Measurements from ENCODE around the gene FBXW8.

The FBXW8 gene

DNA sequence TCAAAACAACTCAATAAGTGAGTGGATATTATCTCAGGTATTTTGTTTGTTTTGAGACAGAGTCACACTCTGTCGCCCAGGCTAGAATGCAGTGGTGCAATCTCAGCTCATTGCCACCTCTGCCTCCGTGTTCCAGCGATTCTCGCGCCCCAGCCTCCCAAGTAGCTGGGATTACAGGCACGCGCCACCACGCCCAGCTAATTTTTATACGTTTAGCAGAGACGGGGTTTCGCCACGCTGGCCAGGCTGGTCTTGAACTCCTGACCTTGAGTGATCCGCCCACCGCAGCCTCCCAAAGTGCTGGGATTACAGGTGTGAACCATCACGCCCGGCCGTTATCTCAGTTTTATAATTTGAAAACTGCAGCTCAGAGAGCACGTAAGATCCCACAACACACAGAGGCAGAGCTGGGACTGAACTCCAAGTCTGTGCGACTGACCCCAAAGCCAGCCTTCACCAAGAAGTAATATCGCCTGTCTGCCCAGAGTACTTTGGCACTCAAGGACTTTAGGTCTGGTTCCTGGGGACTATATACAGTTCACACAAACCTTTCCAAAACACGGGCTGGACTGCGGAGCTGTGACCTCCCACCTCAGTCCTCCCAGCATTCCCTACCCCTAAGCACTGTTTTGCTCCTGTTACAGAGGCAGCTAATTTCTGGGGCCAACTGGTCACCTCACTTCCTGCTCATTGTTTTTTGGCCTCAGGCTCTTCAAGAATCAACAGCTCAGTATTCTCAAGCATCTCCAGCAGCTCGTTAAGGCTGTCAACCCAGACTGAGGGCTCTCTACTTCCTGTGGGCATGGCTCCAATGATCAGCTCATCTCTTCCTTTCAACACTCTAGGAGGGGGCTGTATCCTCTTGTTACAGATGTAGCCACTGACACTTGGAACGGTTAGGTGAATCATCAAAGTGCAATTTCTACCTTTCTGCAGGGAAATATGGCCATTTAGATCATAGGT lies 165.9 kb downstream of the FBXW8 start:
- Histone ChIP-seq H3K27ac (no peak overlapping the region), H3K4me3 (no peak overlapping the region), H3K9me3 (ENCODE audit: low read depth, low read length) (no peaks in the 10 kb centered on the region), H3K36me3 (ENCODE audit: insufficient read depth, low read length) (no peaks in the 10 kb centered on the region), H3K9ac (ENCODE audit: insufficient read length) (no peak overlapping the region)
- no peak for DNase-seq (ENCODE audit: low read depth, low spot score)
- TF ChIP-seq FOXP2 (optimal IDR thresholded peaks at IDR 0.05; ENCODE audit: control extremely low read depth, extremely low read length, insufficient read depth) (no peak), EZH2 (IDR thresholded peaks at IDR 0.05) (no peak), POLR2AphosphoS5 (IDR thresholded peaks at IDR 0.05; ENCODE audit: borderline replicate concordance, low read depth, low read length) (no peak)

DNA sequence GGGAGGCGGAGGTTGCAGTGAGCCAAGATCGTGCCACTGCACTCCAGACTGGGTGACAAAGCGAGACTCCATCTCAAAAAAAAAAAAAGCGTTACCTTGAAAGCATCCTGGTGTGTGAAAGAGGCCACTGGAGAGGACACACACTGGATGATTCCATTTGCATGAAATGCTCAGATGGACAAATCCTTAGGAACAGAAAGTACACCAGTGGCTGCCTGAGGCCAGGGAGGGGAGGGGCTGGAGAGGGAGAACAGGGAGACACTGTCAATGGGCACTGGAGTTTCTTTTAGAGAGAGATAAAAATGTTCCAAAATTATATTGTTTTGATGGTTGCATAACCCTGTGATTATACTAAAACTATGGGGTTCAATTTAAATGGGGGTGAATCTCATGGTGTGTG lies 168.7 kb downstream of the FBXW8 start:
- no peak overlapping the region for H3K4me3 ChIP-seq
- no peak for DNase-seq (ENCODE audit: low read depth, low spot score)
- TF ChIP-seq POLR2AphosphoS5 (IDR thresholded peaks at IDR 0.05; ENCODE audit: borderline replicate concordance, low read depth, low read length) (no peak), FOXP2 (optimal IDR thresholded peaks at IDR 0.05; ENCODE audit: control extremely low read depth, extremely low read length, insufficient read depth) (no peak)
- no peaks in the 10 kb centered on the region for H3K36me3 ChIP-seq (ENCODE audit: insufficient read depth, low read length)
- no peaks in the 10 kb centered on the region for H3K9me3 ChIP-seq (ENCODE audit: low read depth, low read length)
- H3K27ac ChIP-seq: no peak overlapping the region
- H3K9ac ChIP-seq (ENCODE audit: insufficient read length): no peak overlapping the region

DNA sequence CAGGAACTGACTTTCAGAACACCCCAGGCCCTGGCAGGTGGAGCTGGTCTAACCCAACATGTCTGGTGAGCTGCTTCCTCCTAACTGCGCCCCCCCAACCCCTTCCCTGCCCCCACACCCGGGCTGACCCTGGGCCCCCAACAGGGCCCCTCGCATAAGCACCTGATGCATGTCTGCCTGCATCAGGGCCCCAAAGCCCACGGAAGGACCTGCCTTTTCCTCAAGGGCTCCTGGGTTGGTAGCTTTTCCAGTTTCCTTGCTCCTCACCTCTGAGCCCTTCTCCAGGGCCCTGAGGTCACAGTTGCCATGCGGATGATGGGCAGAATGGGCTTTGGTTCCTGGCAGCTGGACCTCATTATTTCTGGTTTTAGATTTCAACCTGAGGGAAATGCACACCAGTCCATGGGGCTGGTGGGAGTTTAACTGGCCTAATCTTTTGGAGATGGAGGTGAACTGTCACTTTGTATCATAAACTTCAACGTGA lies 170.0 kb downstream of the FBXW8 start:
- Histone ChIP-seq H3K27ac (no peak overlapping the region), H3K36me3 (ENCODE audit: insufficient read depth, low read length) (no peaks in the 10 kb centered on the region), H3K4me3 (no peak overlapping the region), H3K9ac (ENCODE audit: insufficient read length) (no peak overlapping the region), H3K9me3 (ENCODE audit: low read depth, low read length) (no peaks in the 10 kb centered on the region)
- DNase-seq (ENCODE audit: low read depth, low spot score): no peak
- TF ChIP-seq POLR2AphosphoS5 (IDR thresholded peaks at IDR 0.05; ENCODE audit: borderline replicate concordance, low read depth, low read length) (no peak), FOXP2 (optimal IDR thresholded peaks at IDR 0.05; ENCODE audit: control extremely low read depth, extremely low read length, insufficient read depth) (no peak), EZH2 (IDR thresholded peaks at IDR 0.05) (no peak)
